ENCODE data around the gene WDR1. TPM values are rescaled to one million over a fixed set of nuclear protein-coding genes. Genes with fewer than 3 reads are reported as not detected.

The WDR1 gene
- polyA plus RNA-seq, 1 of the 3 experiments (the other 2 are of a cell fraction) = 310 TPM

- CTCF ChIA-PET = interaction anchor here (0.8 to 4.3 kb wide), 6 partner anchors 17 to 300 kb away, joined by 3 to 24 read pairs (median 4); no protein-coding TSS in a partner anchor
- Histone ChIP-seq H3K4me3 (ENCODE audit: low read depth in 2 of 2, low read length in 1 of 2) (no peak overlapping the region; a peak in 1 of 4 replicates), H4K20me1 (ENCODE audit: insufficient read depth) (no peaks in the 10 kb centered on the region), H3K79me2 (ENCODE audit: insufficient read depth) (no peaks in the 10 kb centered on the region), H3K36me3 (replicated peaks in 1 of 2; ENCODE audit: control insufficient read depth in 1 of 2, insufficient read depth in 2 of 2, low read length in 1 of 2) (no peaks in the 10 kb centered on the region), H3K9me3 (no peaks in the 10 kb centered on the region), H3K27me3 (ENCODE audit: insufficient read depth) (no peaks in the 10 kb centered on the region), H3K27ac (ENCODE audit: low read depth in 2 of 2, low read length in 1 of 2) (no peak overlapping the region), H3K4me1 (ENCODE audit: control insufficient read depth in 1 of 2, insufficient read depth in 2 of 2, low read depth in 1 of 2, low read length in 1 of 2) (peaks cover 0 to 7% of the 10 kb centered on the region in 2 experiments; a peak in 1 of 4 replicates), H3K9ac (no peak overlapping the region), H3K4me2 (no peak overlapping the region), H3F3A (replicated peaks; ENCODE audit: insufficient read depth) (no peaks in the 10 kb centered on the region), H3K9me2 (no peaks in the 10 kb centered on the region), H2AFZ (ENCODE audit: low read depth) (no peak overlapping the region)
- TF ChIP-seq GATA2 (CRISPR knock-in tag; IDR thresholded peaks at IDR 0.05) (no peak), RXRA (IDR thresholded peaks at IDR 0.05; ENCODE audit: borderline replicate concordance, low read depth) (no peak), POLR2AphosphoS5 (IDR thresholded peaks at IDR 0.05; ENCODE audit: low read depth, low read length) (no peak), EZH2phosphoT487 (IDR thresholded peaks at IDR 0.05; ENCODE audit: borderline replicate concordance, low read depth) (no peak), MAX (IDR thresholded peaks at IDR 0.05; ENCODE audit: low read depth) (no peak), GABPA (IDR thresholded peaks at IDR 0.05; ENCODE audit: low read depth) (no peak), NRF1 (IDR thresholded peaks at IDR 0.05; ENCODE audit: low read depth, low read length) (no peak), CHD2 (IDR thresholded peaks at IDR 0.05; ENCODE audit: low read length, partially characterized antibody) (no peak), SMC3 (IDR thresholded peaks at IDR 0.05; ENCODE audit: low read depth, low read length) (peak; percentile 42), NFIC (IDR thresholded peaks at IDR 0.05; ENCODE audit: borderline replicate concordance) (no peak), FOSL2 (IDR thresholded peaks at IDR 0.05; ENCODE audit: borderline replicate concordance, low read depth) (no peak), USF1 (IDR thresholded peaks at IDR 0.05; ENCODE audit: borderline replicate concordance, low read depth) (no peak), EP300 (IDR thresholded peaks at IDR 0.05; ENCODE audit: borderline replicate concordance in 1 of 2, low read depth in 1 of 2, low read length in 1 of 2) (no peak), RCOR1 (IDR thresholded peaks at IDR 0.05; ENCODE audit: low read length) (no peak), USF2 (IDR thresholded peaks at IDR 0.05; ENCODE audit: borderline replicate concordance, low read depth, low read length) (no peak), MXI1 (IDR thresholded peaks at IDR 0.05; ENCODE audit: low read depth, low read length) (no peak), SIN3A (IDR thresholded peaks at IDR 0.05; ENCODE audit: borderline replicate concordance, low read depth, low read length) (no peak), FOXM1 (IDR thresholded peaks at IDR 0.05; ENCODE audit: low read depth) (no peak), JUND (IDR thresholded peaks at IDR 0.05) (no peak), CTCF (IDR thresholded peaks at IDR 0.05) (peak; percentile 21; the same call in 1 of the 2 replicates), RAD21 (IDR thresholded peaks at IDR 0.05; ENCODE audit: low read length) (peak; percentile 69), ZBTB33 (IDR thresholded peaks at IDR 0.05; ENCODE audit: borderline replicate concordance, low read depth) (no peak)
- DNase-seq = no peak
- 83% methylated on average over 4 of the region's 9 CpGs for WGBS (ENCODE audit: low lambda C conversion rate)
- POLR2A ChIA-PET = no interaction called here
Observed at GRCh38 chr4:10063544-10064300, 52.9 kb downstream of the WDR1 start.

Measured in SK-N-SH (cell line).